CD4-positive, alpha-beta memory T cell (primary cell): Measurements from ENCODE around the gene SLC13A3. TPM values are rescaled to one million over a fixed set of nuclear protein-coding genes. Genes with fewer than 3 reads are reported as not detected.

Source experiments
- CTCF ChIA-PET: fragments of 350-600 bp; sonication (Branson Sonifier 250); formaldehyde crosslinking; loops from one replicate; lab custom pipeline; 2021; ENCODE audit warnings: inconsistent platforms; ENCODE audit not compliant: partially characterized antibody; lab: Charles Lee
- POLR2A ChIA-PET: fragments of 350-600 bp; sonication (Branson Sonifier 250); formaldehyde crosslinking; loops from one replicate; lab custom pipeline; 2021; ENCODE audit not compliant: partially characterized antibody; lab: Charles Lee
- DNase-seq, 5 donors: peaks; one replicate each; pipeline versions ENCODE4 v3.0.0 to v3.0.0-alpha.2; 2020 to 2022; ENCODE audit warnings: mixed read lengths in 1 of 5
- H3K27ac ChIP-seq: one replicate; pipeline ENCODE4 v1.7.0; 2013; ENCODE audit warnings: low read depth, low read length
- H3K27me3 ChIP-seq: 2 replicates; pipeline ENCODE4 v1.7.0; 2013; ENCODE audit warnings: mild to moderate bottlenecking, low read length, moderate library complexity; ENCODE audit not compliant: insufficient read depth
- H3K36me3 ChIP-seq: 2 replicates; pipeline ENCODE4 v1.7.0; 2013; ENCODE audit warnings: mild to moderate bottlenecking, low read length, moderate library complexity; ENCODE audit not compliant: insufficient read depth
- H3K4me1 ChIP-seq: 2 replicates; pipeline ENCODE4 v1.7.0; 2013; ENCODE audit warnings: mild to moderate bottlenecking, low read length, moderate library complexity; ENCODE audit not compliant: insufficient read depth
- H3K4me3 ChIP-seq, 2 donors: one replicate each; pipeline ENCODE4 v1.7.0; 2013; ENCODE audit warnings: low read length in 2 of 2, mild to moderate bottlenecking in 1 of 2
- H3K9me3 ChIP-seq, 2 donors: one replicate each; pipeline ENCODE4 v1.7.0; 2013; ENCODE audit warnings: low read length in 2 of 2, control low read depth in 1 of 2; ENCODE audit not compliant: control insufficient read depth in 1 of 2
- H3K27ac Mint-ChIP-seq, 7 donors: one replicate each; pipeline ENCODE4 v1.8.0; 2020 to 2021; ENCODE audit warnings: mixed read lengths in 7 of 7, mild to moderate bottlenecking in 6 of 7, inconsistent platforms in 3 of 7, moderate library complexity in 3 of 7
- H3K27me3 Mint-ChIP-seq, 2 donors: one replicate each; pipeline ENCODE4 v1.8.0; 2020 to 2021; ENCODE audit warnings: mixed read lengths in 2 of 2
- H3K36me3 Mint-ChIP-seq, 2 donors: one replicate each; pipeline ENCODE4 v1.8.0; 2020 to 2021; ENCODE audit warnings: mixed read lengths in 2 of 2, inconsistent platforms in 1 of 2, mild to moderate bottlenecking in 1 of 2
- H3K4me1 Mint-ChIP-seq, 4 donors: one replicate each; pipeline ENCODE4 v1.8.0; 2020 to 2021; ENCODE audit warnings: mixed read lengths in 4 of 4, mild to moderate bottlenecking in 1 of 4
- H3K4me3 Mint-ChIP-seq, 8 donors: one replicate each; pipeline ENCODE4 v1.8.0; 2020 to 2021; ENCODE audit warnings: mixed read lengths in 8 of 8, mild to moderate bottlenecking in 7 of 8, moderate library complexity in 6 of 8, inconsistent platforms in 3 of 8
- H3K9me3 Mint-ChIP-seq, 8 donors: one replicate each; pipeline ENCODE4 v1.8.0; 2020 to 2021; ENCODE audit warnings: mixed read lengths in 8 of 8, mild to moderate bottlenecking in 5 of 8, inconsistent platforms in 3 of 8, moderate library complexity in 1 of 8
- intact Hi-C: fragments of 100-400 bp; cut with micrococcal nuclease; formaldehyde crosslinking; loops from one replicate; pipeline ENCODE4 v1.15.1; 2023
- polyA plus RNA-seq, 2 donors: library from polyadenylated mRNA; unstranded; fragments of 300-500 nt; fragmentation: Illumina TruSeq; gene quantifications; one replicate each; pipeline ENCODE4 v1.2.3, GENCODE V29; 2021
- total RNA-seq, 2 experiments: library from RNA; stranded (reverse); gene quantifications; one replicate each; pipeline ENCODE4 v1.2.3, GENCODE V29; 2021

The SLC13A3 gene
- total and polyA plus RNA-seq, 4 experiments from 2014 or later: 0.36 TPM; not detected in 3

GRCh38 chr20:46666306-46666705 lies 15.0 kb upstream of the SLC13A3 start:
- DNase-seq: no peak
- peaks cover 0 to 7% of the 10 kb centered on the region in 2 donors for H3K9me3 ChIP-seq
- H3K27me3 Mint-ChIP-seq: peaks cover 0 to 2% of the 10 kb centered on the region in 2 donors
- no peak overlapping the region for H3K4me3 ChIP-seq
- peaks cover 2 to 19% (median 9%) of the 10 kb centered on the region in 8 donors for H3K9me3 Mint-ChIP-seq
- H3K36me3 ChIP-seq: no peaks in the 10 kb centered on the region
- ChIA-PET CTCF (no interaction called here), POLR2A (no interaction called here)
- H3K27me3 ChIP-seq: no peaks in the 10 kb centered on the region
- no peaks in the 10 kb centered on the region for H3K4me1 Mint-ChIP-seq
- no peak overlapping the region for H3K27ac ChIP-seq
- H3K36me3 Mint-ChIP-seq: peaks cover 7 to 32% of the 10 kb centered on the region in 2 donors
- no peak overlapping the region for H3K4me3 Mint-ChIP-seq
- intact Hi-C loops: no loop called here
- H3K4me1 ChIP-seq: no peaks in the 10 kb centered on the region
- H3K27ac Mint-ChIP-seq: no peak overlapping the region

- Histone ChIP-seq H3K27ac (no peak overlapping the region), H3K9me3 (peaks cover 0 to 5% of the 10 kb centered on the region in 2 donors), H3K27me3 (no peaks in the 10 kb centered on the region), H3K36me3 (no peaks in the 10 kb centered on the region), H3K4me1 (no peaks in the 10 kb centered on the region), H3K4me3 (no peak overlapping the region)
- peaks cover 6 to 27% of the 10 kb centered on the region in 2 donors for H3K36me3 Mint-ChIP-seq
- intact Hi-C loops: no loop called here
- H3K27ac Mint-ChIP-seq: no peak overlapping the region
- H3K4me3 Mint-ChIP-seq: no peak overlapping the region
- H3K4me1 Mint-ChIP-seq: no peaks in the 10 kb centered on the region
- ChIA-PET POLR2A (no interaction called here), CTCF (no interaction called here)
- H3K27me3 Mint-ChIP-seq: peaks cover 1 to 2% of the 10 kb centered on the region in 2 donors
- no peak for DNase-seq
- H3K9me3 Mint-ChIP-seq: peaks cover 2 to 12% (median 5%) of the 10 kb centered on the region in 8 donors
Measured at GRCh38 chr20:46665602-46666001, 14.3 kb upstream of the SLC13A3 start.

GRCh38 chr20:46663531-46663930 lies 12.3 kb upstream of the SLC13A3 start:
- H3K27me3 ChIP-seq: no peaks in the 10 kb centered on the region
- DNase-seq: no peak
- Mint-ChIP-seq H3K36me3 (peaks cover 6 to 22% of the 10 kb centered on the region in 2 donors), H3K4me3 (no peak overlapping the region), H3K9me3 (peaks cover 0 to 5% (median 3%) of the 10 kb centered on the region in 8 donors), H3K27ac (no peak overlapping the region), H3K4me1 (no peaks in the 10 kb centered on the region), H3K27me3 (peaks cover 1 to 2% of the 10 kb centered on the region in 2 donors)
- H3K4me1 ChIP-seq: no peaks in the 10 kb centered on the region
- POLR2A ChIA-PET: no interaction called here
- no peak overlapping the region for H3K4me3 ChIP-seq
- no peaks in the 10 kb centered on the region for H3K36me3 ChIP-seq
- H3K9me3 ChIP-seq: no peaks in the 10 kb centered on the region
- CTCF ChIA-PET: interaction anchor here (0.8 to 1.1 kb wide), 2 partner anchors 10 to 17 kb away, joined by 3 read pairs; no protein-coding TSS in a partner anchor
- intact Hi-C loops: no loop called here
- no peak overlapping the region for H3K27ac ChIP-seq

GRCh38 chr20:46661659-46662058 lies 10.4 kb upstream of the SLC13A3 start:
- Histone ChIP-seq H3K36me3 (no peaks in the 10 kb centered on the region), H3K9me3 (no peaks in the 10 kb centered on the region), H3K27ac (no peak overlapping the region), H3K27me3 (no peaks in the 10 kb centered on the region), H3K4me1 (no peaks in the 10 kb centered on the region), H3K4me3 (no peak overlapping the region)
- Mint-ChIP-seq H3K9me3 (peaks cover 0 to 5% (median 1%) of the 10 kb centered on the region in 8 donors), H3K27me3 (peaks cover 1 to 2% of the 10 kb centered on the region in 2 donors), H3K27ac (no peak overlapping the region), H3K4me1 (no peaks in the 10 kb centered on the region), H3K36me3 (peaks cover 3 to 18% of the 10 kb centered on the region in 2 donors), H3K4me3 (no peak overlapping the region)
- intact Hi-C loops: no loop called here
- CTCF ChIA-PET: interaction anchor here (0.5 kb wide), 1 partner anchor 92 kb away, joined by 4 read pairs; no protein-coding TSS in a partner anchor
- no peak for DNase-seq
- POLR2A ChIA-PET: no interaction called here

GRCh38 chr20:46660487-46660886 lies 9.2 kb upstream of the SLC13A3 start:
- Histone ChIP-seq H3K27ac (no peak overlapping the region), H3K4me1 (no peaks in the 10 kb centered on the region), H3K9me3 (no peaks in the 10 kb centered on the region), H3K4me3 (no peak overlapping the region), H3K27me3 (no peaks in the 10 kb centered on the region), H3K36me3 (no peaks in the 10 kb centered on the region)
- POLR2A ChIA-PET: no interaction called here
- Mint-ChIP-seq H3K36me3 (peaks cover 3 to 18% of the 10 kb centered on the region in 2 donors), H3K27me3 (peaks cover 1 to 2% of the 10 kb centered on the region in 2 donors), H3K4me3 (no peak overlapping the region), H3K4me1 (no peaks in the 10 kb centered on the region), H3K27ac (no peak overlapping the region), H3K9me3 (peaks cover 0 to 5% (median 1%) of the 10 kb centered on the region in 8 donors)
- CTCF ChIA-PET: no interaction called here
- intact Hi-C loops: no loop called here
- DNase-seq: no peak

- Histone ChIP-seq H3K27me3 (no peaks in the 10 kb centered on the region), H3K36me3 (no peaks in the 10 kb centered on the region), H3K4me1 (no peaks in the 10 kb centered on the region), H3K9me3 (no peaks in the 10 kb centered on the region), H3K27ac (no peak overlapping the region), H3K4me3 (no peak overlapping the region)
- ChIA-PET CTCF (no interaction called here), POLR2A (no interaction called here)
- H3K27ac Mint-ChIP-seq: no peak overlapping the region
- peaks cover 10 to 13% of the 10 kb centered on the region in 2 donors for H3K27me3 Mint-ChIP-seq
- intact Hi-C loops: no loop called here
- H3K4me1 Mint-ChIP-seq: no peaks in the 10 kb centered on the region
- H3K9me3 Mint-ChIP-seq: peaks cover 0 to 5% (median 1%) of the 10 kb centered on the region in 8 donors
- no peak overlapping the region for H3K4me3 Mint-ChIP-seq
- no peak for DNase-seq
- H3K36me3 Mint-ChIP-seq: peaks cover 0 to 12% of the 10 kb centered on the region in 2 donors
Measured at GRCh38 chr20:46657618-46658017, 6.4 kb upstream of the SLC13A3 start.

GRCh38 chr20:46657137-46657536 lies 5.9 kb upstream of the SLC13A3 start:
- H3K36me3 ChIP-seq: no peaks in the 10 kb centered on the region
- Mint-ChIP-seq H3K27ac (no peak overlapping the region), H3K4me3 (no peak overlapping the region), H3K27me3 (peaks cover 10 to 13% of the 10 kb centered on the region in 2 donors), H3K4me1 (no peaks in the 10 kb centered on the region), H3K9me3 (peaks cover 0 to 5% (median 1%) of the 10 kb centered on the region in 8 donors), H3K36me3 (peaks cover 0 to 7% of the 10 kb centered on the region in 2 donors)
- no peak overlapping the region for H3K27ac ChIP-seq
- no peak for DNase-seq
- no peak overlapping the region for H3K4me3 ChIP-seq
- intact Hi-C loops: no loop called here
- H3K9me3 ChIP-seq: no peaks in the 10 kb centered on the region
- CTCF ChIA-PET: no interaction called here
- POLR2A ChIA-PET: no interaction called here
- no peaks in the 10 kb centered on the region for H3K27me3 ChIP-seq
- no peaks in the 10 kb centered on the region for H3K4me1 ChIP-seq
